ENCODE measurements around the gene HIPK4. TPM values are rescaled to one million over a fixed set of nuclear protein-coding genes. Genes with fewer than 3 reads are reported as not detected.

HIPK4 gene
- total RNA-seq, 3 donors from 2014 or later (not counting 1 experiment from before 2014, with no cell fraction given) = 0.14 to 0.29 TPM; not detected in 1

DNA sequence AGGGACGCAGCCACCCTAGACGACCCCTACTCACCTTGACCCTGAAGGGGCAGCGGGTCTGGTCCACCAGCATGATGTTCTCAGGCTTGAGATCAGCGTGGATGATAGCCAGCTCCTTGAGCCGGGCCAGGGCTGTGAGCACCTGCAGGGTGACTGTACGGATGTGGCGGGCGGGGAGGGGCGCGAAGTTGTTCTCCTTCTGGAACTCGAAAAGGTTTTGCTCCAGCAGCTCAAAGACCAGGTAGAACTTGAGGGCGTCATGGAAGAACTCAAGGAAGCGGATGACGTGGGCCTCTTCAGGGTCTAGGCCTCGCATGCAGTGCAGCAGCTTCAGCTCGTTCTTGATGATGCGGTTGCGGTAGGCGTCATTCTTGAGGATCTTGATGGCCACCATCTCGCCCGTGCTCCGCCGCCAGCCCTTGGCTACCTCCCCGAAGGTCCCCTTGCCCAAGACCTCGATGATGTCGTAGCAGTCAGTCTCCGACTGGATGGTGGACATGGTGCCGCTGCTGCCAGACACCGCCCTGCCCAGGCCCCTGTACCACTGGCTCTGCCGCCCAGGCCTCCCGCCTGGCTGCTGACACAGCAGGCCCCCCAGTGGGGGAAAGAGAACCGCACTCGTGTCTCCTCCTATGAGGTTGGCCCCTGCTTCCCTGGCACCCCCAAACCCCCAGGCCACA, 437 bp downstream of the HIPK4 start:
- Histone ChIP-seq H3K27ac (ENCODE audit: low read length) (no peak overlapping the region), H3K9me3 (ENCODE audit: control insufficient read depth, insufficient read depth, low read length) (no peaks in the 10 kb centered on the region), H3K27me3 (ENCODE audit: control insufficient read depth, insufficient read depth, low read length) (no peaks in the 10 kb centered on the region), H3K36me3 (ENCODE audit: control insufficient read depth, insufficient read depth, low read length) (no peaks in the 10 kb centered on the region), H3K4me3 (ENCODE audit: low read length) (no peak overlapping the region), H3K4me1 (ENCODE audit: control insufficient read depth, insufficient read depth, low read length) (no peaks in the 10 kb centered on the region)
- DNase-seq (no peak), ATAC-seq (no peak)
- H3K4me3 Mint-ChIP-seq = no peak overlapping the region
- peaks cover 0 to 6% of the 10 kb centered on the region in 2 donors for H3K27me3 Mint-ChIP-seq (ENCODE audit: low read depth in 2 of 2)
- WGBS (ENCODE audit: insufficient coverage) = 95% methylated on average over 33 of the region's 33 CpGs
- H3K9me3 Mint-ChIP-seq = no peaks in the 10 kb centered on the region
- H3K27ac Mint-ChIP-seq = no peak overlapping the region
- TF ChIP-seq, protein P1, sequence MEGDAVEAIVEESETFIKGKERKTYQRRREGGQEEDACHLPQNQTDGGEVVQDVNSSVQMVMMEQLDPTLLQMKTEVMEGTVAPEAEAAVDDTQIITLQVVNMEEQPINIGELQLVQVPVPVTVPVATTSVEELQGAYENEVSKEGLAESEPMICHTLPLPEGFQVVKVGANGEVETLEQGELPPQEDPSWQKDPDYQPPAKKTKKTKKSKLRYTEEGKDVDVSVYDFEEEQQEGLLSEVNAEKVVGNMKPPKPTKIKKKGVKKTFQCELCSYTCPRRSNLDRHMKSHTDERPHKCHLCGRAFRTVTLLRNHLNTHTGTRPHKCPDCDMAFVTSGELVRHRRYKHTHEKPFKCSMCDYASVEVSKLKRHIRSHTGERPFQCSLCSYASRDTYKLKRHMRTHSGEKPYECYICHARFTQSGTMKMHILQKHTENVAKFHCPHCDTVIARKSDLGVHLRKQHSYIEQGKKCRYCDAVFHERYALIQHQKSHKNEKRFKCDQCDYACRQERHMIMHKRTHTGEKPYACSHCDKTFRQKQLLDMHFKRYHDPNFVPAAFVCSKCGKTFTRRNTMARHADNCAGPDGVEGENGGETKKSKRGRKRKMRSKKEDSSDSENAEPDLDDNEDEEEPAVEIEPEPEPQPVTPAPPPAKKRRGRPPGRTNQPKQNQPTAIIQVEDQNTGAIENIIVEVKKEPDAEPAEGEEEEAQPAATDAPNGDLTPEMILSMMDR (IDR thresholded peaks at IDR 0.05) = no peak
- H3K4me1 Mint-ChIP-seq = no peaks in the 10 kb centered on the region
- intact Hi-C loops (cut with micrococcal nuclease) = no loop called here
- H3K36me3 Mint-ChIP-seq = no peaks in the 10 kb centered on the region

DNA sequence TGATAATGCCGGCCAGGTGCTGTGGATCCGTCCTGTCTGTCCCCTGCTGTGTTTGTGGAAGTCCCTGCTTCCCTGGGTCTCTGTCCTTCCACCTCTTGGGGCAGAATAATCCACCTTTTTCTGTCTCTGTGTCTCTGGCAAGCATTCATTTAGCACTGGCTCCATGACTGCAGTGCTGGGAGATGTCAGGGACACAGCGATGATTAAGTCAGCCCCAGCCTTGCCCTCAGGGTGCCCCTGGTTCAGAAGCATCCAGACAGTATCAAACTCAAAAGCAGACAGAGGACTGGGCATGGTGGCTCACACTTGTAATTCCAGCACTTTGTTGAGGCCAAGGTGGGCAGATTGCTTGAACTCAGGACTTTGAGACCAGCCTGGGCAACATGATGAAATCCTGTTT, 1.5 kb downstream of the HIPK4 start:
- H3K9me3 Mint-ChIP-seq = no peaks in the 10 kb centered on the region
- no peak for DNase-seq
- ATAC-seq = no peak
- no peak overlapping the region for H3K27ac ChIP-seq (ENCODE audit: low read length)
- peaks cover 0 to 6% of the 10 kb centered on the region in 2 donors for H3K27me3 Mint-ChIP-seq (ENCODE audit: low read depth in 2 of 2)
- intact Hi-C loops (cut with micrococcal nuclease) = no loop called here
- no peaks in the 10 kb centered on the region for H3K27me3 ChIP-seq (ENCODE audit: control insufficient read depth, insufficient read depth, low read length)
- no peak overlapping the region for H3K27ac Mint-ChIP-seq
- H3K36me3 ChIP-seq (ENCODE audit: control insufficient read depth, insufficient read depth, low read length) = no peaks in the 10 kb centered on the region
- H3K9me3 ChIP-seq (ENCODE audit: control insufficient read depth, insufficient read depth, low read length) = no peaks in the 10 kb centered on the region
- H3K4me3 Mint-ChIP-seq = no peak overlapping the region
- 91% methylated on average over 3 of the region's 3 CpGs for WGBS (ENCODE audit: insufficient coverage)
- H3K4me1 Mint-ChIP-seq = no peaks in the 10 kb centered on the region
- H3K36me3 Mint-ChIP-seq = no peaks in the 10 kb centered on the region
- H3K4me1 ChIP-seq (ENCODE audit: control insufficient read depth, insufficient read depth, low read length) = no peaks in the 10 kb centered on the region
- no peak overlapping the region for H3K4me3 ChIP-seq (ENCODE audit: low read length)
- TF ChIP-seq, protein P1 (IDR thresholded peaks at IDR 0.05) = no peak

DNA sequence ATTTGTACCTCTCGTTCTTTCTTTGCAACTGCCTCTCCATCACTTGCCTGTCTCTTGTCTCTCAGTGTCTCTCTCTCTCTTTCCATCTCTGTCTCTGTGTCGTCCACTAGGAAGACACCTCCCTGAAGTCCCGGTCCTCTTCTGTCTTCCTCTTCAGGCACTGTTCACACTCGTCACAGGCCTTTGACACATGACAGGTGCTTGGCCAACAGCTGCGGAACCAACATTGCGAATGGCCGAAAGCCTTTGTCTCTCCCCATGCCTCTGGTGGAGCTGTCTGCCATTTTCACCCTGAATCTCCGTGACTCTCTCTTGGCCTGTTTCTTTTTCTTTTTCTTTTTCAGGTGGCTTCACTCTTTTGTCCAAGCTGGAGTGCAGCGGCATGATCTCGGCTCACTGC, 2.8 kb downstream of the HIPK4 start:
- DNase-seq (no peak), ATAC-seq (no peak)
- Histone ChIP-seq H3K4me1 (ENCODE audit: control insufficient read depth, insufficient read depth, low read length) (no peaks in the 10 kb centered on the region), H3K9me3 (ENCODE audit: control insufficient read depth, insufficient read depth, low read length) (no peaks in the 10 kb centered on the region), H3K36me3 (ENCODE audit: control insufficient read depth, insufficient read depth, low read length) (no peaks in the 10 kb centered on the region), H3K4me3 (ENCODE audit: low read length) (no peak overlapping the region), H3K27ac (ENCODE audit: low read length) (no peak overlapping the region), H3K27me3 (ENCODE audit: control insufficient read depth, insufficient read depth, low read length) (no peaks in the 10 kb centered on the region)
- Mint-ChIP-seq H3K27me3 (ENCODE audit: low read depth in 2 of 2) (peaks cover 0 to 6% of the 10 kb centered on the region in 2 donors), H3K4me1 (no peaks in the 10 kb centered on the region), H3K36me3 (no peaks in the 10 kb centered on the region), H3K4me3 (no peak overlapping the region), H3K27ac (no peak overlapping the region), H3K9me3 (no peaks in the 10 kb centered on the region)
- WGBS (ENCODE audit: insufficient coverage) = 95% methylated on average over 10 of the region's 10 CpGs
- intact Hi-C loops (cut with micrococcal nuclease) = no loop called here
- TF ChIP-seq, protein P1 (IDR thresholded peaks at IDR 0.05) = no peak
